ENCODE results near the gene ITGA2B.
"Not testable (repeated sequence)": the region's sequence is repeated elsewhere in the genome, so short reads cannot be mapped to it uniquely, and the experiment has no call there.

The ITGA2B gene

GRCh38 chr17:44351961-44352827, 37.3 kb downstream of the ITGA2B start:
- DNase-seq = no peak

GRCh38 chr17:44351464-44351863, 38.0 kb downstream of the ITGA2B start:
- no peak for DNase-seq

GRCh38 chr17:44350733-44351226, 38.7 kb downstream of the ITGA2B start:
- no peak for DNase-seq

GRCh38 chr17:44349553-44350070, 39.8 kb downstream of the ITGA2B start:
- no peak for DNase-seq

- no peak for DNase-seq
Observed at GRCh38 chr17:44348988-44349364, 40.5 kb downstream of the ITGA2B start.

- no peak for DNase-seq
Observed at GRCh38 chr17:44348234-44348987, 41.0 kb downstream of the ITGA2B start.

- not testable (repeated sequence) for DNase-seq
Observed at GRCh38 chr17:44347206-44348055, 42.0 kb downstream of the ITGA2B start.

GRCh38 chr17:44346064-44346844, 43.2 kb downstream of the ITGA2B start:
- no peak for DNase-seq

- DNase-seq = no peak
Observed at GRCh38 chr17:44345454-44346026, 43.9 kb downstream of the ITGA2B start.

- peak; percentile 95 for DNase-seq
Observed at GRCh38 chr17:44344939-44345453, 44.5 kb downstream of the ITGA2B start, which contains the start of gene GRN. GRN (plus strand) TSS chr17:44345302; CDS start chr17:44349165, 3,863 bp downstream.

- DNase-seq = no peak
Observed at GRCh38 chr17:44343510-44344209, 45.8 kb downstream of the ITGA2B start.

GRCh38 chr17:44340553-44340952, 48.9 kb downstream of the ITGA2B start:
- DNase-seq = not testable (repeated sequence)

GRCh38 chr17:44338702-44339101, 50.7 kb downstream of the ITGA2B start:
- DNase-seq = no peak

- no peak for DNase-seq
Observed at GRCh38 chr17:44335968-44336367, 53.5 kb downstream of the ITGA2B start.

GRCh38 chr17:44335564-44335963, 53.9 kb downstream of the ITGA2B start:
- no peak for DNase-seq

GRCh38 chr17:44334727-44335126, 54.7 kb downstream of the ITGA2B start:
- DNase-seq = no peak

GRCh38 chr17:44334315-44334714, 55.1 kb downstream of the ITGA2B start:
- DNase-seq = no peak

- DNase-seq = no peak
Observed at GRCh38 chr17:44333371-44333770, 56.1 kb downstream of the ITGA2B start.

GRCh38 chr17:44331249-44331760, 58.1 kb downstream of the ITGA2B start:
- DNase-seq = peak; percentile 16

- not testable (repeated sequence) for DNase-seq
Observed at GRCh38 chr17:44330263-44330662, 59.2 kb downstream of the ITGA2B start.

Measured in NCI-H446 treated with DMSO at 0.1 percent for 48 hours (cell line).